HepG2 (cell line): ENCODE measurements around the gene MC1R. TPM values are rescaled to one million over a fixed set of nuclear protein-coding genes. Genes with fewer than 3 reads are reported as not detected.

ENCODE experiments used
- ATRX ChIP-seq: sonication (generic); formaldehyde crosslinking; IDR thresholded peaks from 2 replicates; pipeline ENCODE4 v1.4.0; 2020; ENCODE audit warnings: missing genetic modification reagents, borderline replicate concordance
- HNF4G ChIP-seq, 2 experiments: sonication (generic) in 1 of 2; formaldehyde crosslinking in 1 of 2; IDR thresholded peaks; 2 replicates each; pipeline versions ENCODE4 v1.4.0 to v1.6.1; 2011 to 2020; ENCODE audit warnings: borderline replicate concordance in 2 of 2, low read depth in 2 of 2, mild to moderate bottlenecking in 2 of 2, low read length in 1 of 2, missing genetic modification reagents in 1 of 2, moderate library complexity in 1 of 2
- POLR2AphosphoS5 ChIP-seq: IDR thresholded peaks from 2 replicates; pipeline ENCODE4 v1.6.1; 2012; ENCODE audit warnings: low read depth, low read length
- SETDB1 ChIP-seq: sonication (generic); formaldehyde crosslinking; IDR thresholded peaks from 2 replicates; pipeline ENCODE4 v1.5.1; 2020; ENCODE audit warnings: missing genetic modification reagents, mild to moderate bottlenecking, borderline replicate concordance
- SIX4 ChIP-seq: sonication (generic); formaldehyde crosslinking; IDR thresholded peaks from 2 replicates; pipeline ENCODE4 v1.4.0; 2020; ENCODE audit warnings: missing genetic modification reagents
- ZFP90 ChIP-seq: sonication (generic); formaldehyde crosslinking; IDR thresholded peaks from 2 replicates; pipeline ENCODE4 v1.8.0; 2022; ENCODE audit warnings: missing genetic modification reagents, mild to moderate bottlenecking, inconsistent platforms, borderline replicate concordance
- ZNF205 ChIP-seq: IDR thresholded peaks from 2 replicates; pipeline ENCODE4 v1.6.1; 2018; ENCODE audit warnings: missing biosample characterization, missing genetic modification reagents
- ZNF605 ChIP-seq: sonication (generic); formaldehyde crosslinking; IDR thresholded peaks from 2 replicates; pipeline ENCODE4 v1.8.0; 2022; ENCODE audit warnings: mild to moderate bottlenecking, missing genetic modification reagents
- ZNF614 ChIP-seq: IDR thresholded peaks from 2 replicates; pipeline ENCODE4 v1.6.1; 2018; ENCODE audit warnings: missing biosample characterization, missing genetic modification reagents, inconsistent platforms, borderline replicate concordance
- polyA plus RNA-seq, 8 experiments: library from polyadenylated mRNA; depleted of rRNA in 3 of 8; stranded (reverse) in 7 of 8; unstranded in 1 of 8; fragments of >200 nt; fragmentation: Illumina TruSeq in 4 of 8; extraction: Trizol in 4 of 8; gene quantifications; 2 replicates each; pipeline versions ENCODE4 v1.2.1 to v1.2.3, GENCODE V29; 2011 to 2016; ENCODE audit warnings: low read depth in 4 of 8, missing spikeins in 1 of 8, mixed read lengths in 1 of 8; ENCODE audit not compliant: insufficient read depth in 1 of 8
- total RNA-seq, 5 experiments: library from RNA; depleted of rRNA; stranded (reverse); fragments of >200 nt; fragmentation: Illumina TruSeq; extraction: Trizol; gene quantifications; 2 replicates each; pipeline ENCODE4 v1.2.3, GENCODE V29; 2016; ENCODE audit warnings: low read depth in 1 of 5
- TF ChIP-seq, protein P1 (sequence below): sonication (generic); formaldehyde crosslinking; IDR thresholded peaks from 2 replicates; pipeline ENCODE4 v1.5.0; 2020; ENCODE audit warnings: mild to moderate bottlenecking, missing genetic modification reagents, borderline replicate concordance
- TF ChIP-seq, protein P2 (sequence below): sonication (generic); formaldehyde crosslinking; IDR thresholded peaks from 2 replicates; pipeline ENCODE4 v1.4.0; 2020; ENCODE audit warnings: missing genetic modification reagents, borderline replicate concordance
- TF ChIP-seq, protein P3 (sequence below): sonication (generic); formaldehyde crosslinking; IDR thresholded peaks from 2 replicates; pipeline ENCODE4; 2020; ENCODE audit warnings: missing genetic modification reagents, mild to moderate bottlenecking, borderline replicate concordance

Gene MC1R
- total and polyA plus RNA-seq, 2 of the 13 experiments (the other 11 are each of a cell fraction or from before 2014, with no cell fraction given): 9.1 to 14.8 TPM

DNA sequence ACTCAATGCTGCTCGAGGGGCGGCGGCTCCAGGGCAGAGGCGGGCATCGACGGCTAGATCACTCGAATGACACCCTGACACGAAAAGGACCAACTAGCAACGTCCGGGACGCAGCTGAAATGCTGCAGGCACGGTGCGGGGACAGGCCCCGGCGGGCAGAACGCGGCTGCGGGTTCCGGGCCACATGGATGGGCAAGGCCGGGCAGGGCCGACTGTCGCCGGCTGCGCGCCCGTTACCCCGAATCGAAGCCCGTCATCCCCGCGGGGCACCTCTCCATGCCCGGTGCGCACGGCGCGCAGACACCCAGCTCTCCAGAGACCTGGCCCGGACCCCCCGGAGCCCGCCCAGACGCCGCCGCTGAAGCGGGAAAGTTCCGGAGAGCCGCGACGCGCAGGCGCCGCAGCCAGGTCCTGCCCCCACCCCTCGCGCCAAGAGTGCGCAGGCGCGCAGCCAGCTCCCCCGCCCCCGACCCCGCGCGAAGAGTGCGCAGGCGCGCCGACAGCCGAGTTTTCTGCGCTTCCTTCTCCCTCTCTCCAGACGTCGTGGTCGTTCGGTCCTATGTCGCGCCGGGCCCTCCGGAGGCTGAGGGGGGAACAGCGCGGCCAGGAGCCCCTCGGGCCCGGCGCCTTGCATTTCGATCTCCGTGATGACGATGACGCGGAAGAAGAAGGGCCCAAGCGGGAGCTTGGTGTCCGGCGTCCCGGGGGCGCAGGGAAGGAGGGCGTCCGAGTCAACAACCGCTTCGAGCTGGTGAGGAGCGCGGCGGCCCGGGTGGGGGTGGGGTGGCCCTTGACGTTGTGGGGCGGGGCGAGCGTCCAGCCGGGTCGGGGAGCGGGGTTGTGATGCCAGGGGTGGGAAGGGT, 45.3 kb upstream of the MC1R start, which contains the start of gene TCF25 (continued):
- TF ChIP-seq, protein P1, sequence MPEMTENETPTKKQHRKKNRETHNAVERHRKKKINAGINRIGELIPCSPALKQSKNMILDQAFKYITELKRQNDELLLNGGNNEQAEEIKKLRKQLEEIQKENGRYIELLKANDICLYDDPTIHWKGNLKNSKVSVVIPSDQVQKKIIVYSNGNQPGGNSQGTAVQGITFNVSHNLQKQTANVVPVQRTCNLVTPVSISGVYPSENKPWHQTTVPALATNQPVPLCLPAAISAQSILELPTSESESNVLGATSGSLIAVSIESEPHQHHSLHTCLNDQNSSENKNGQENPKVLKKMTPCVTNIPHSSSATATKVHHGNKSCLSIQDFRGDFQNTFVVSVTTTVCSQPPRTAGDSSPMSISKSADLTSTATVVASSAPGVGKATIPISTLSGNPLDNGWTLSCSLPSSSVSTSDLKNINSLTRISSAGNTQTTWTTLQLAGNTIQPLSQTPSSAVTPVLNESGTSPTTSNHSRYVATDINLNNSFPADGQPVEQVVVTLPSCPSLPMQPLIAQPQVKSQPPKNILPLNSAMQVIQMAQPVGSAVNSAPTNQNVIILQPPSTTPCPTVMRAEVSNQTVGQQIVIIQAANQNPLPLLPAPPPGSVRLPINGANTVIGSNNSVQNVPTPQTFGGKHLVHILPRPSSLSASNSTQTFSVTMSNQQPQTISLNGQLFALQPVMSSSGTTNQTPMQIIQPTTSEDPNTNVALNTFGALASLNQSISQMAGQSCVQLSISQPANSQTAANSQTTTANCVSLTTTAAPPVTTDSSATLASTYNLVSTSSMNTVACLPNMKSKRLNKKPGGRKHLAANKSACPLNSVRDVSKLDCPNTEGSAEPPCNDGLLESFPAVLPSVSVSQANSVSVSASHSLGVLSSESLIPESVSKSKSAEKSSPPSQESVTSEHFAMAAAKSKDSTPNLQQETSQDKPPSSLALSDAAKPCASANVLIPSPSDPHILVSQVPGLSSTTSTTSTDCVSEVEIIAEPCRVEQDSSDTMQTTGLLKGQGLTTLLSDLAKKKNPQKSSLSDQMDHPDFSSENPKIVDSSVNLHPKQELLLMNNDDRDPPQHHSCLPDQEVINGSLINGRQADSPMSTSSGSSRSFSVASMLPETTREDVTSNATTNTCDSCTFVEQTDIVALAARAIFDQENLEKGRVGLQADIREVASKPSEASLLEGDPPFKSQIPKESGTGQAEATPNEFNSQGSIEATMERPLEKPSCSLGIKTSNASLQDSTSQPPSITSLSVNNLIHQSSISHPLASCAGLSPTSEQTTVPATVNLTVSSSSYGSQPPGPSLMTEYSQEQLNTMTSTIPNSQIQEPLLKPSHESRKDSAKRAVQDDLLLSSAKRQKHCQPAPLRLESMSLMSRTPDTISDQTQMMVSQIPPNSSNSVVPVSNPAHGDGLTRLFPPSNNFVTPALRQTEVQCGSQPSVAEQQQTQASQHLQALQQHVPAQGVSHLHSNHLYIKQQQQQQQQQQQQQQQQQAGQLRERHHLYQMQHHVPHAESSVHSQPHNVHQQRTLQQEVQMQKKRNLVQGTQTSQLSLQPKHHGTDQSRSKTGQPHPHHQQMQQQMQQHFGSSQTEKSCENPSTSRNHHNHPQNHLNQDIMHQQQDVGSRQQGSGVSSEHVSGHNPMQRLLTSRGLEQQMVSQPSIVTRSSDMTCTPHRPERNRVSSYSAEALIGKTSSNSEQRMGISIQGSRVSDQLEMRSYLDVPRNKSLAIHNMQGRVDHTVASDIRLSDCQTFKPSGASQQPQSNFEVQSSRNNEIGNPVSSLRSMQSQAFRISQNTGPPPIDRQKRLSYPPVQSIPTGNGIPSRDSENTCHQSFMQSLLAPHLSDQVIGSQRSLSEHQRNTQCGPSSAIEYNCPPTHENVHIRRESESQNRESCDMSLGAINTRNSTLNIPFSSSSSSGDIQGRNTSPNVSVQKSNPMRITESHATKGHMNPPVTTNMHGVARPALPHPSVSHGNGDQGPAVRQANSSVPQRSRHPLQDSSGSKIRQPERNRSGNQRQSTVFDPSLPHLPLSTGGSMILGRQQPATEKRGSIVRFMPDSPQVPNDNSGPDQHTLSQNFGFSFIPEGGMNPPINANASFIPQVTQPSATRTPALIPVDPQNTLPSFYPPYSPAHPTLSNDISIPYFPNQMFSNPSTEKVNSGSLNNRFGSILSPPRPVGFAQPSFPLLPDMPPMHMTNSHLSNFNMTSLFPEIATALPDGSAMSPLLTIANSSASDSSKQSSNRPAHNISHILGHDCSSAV (CRISPR knock-in tag): peak; percentile 71; the same call in 1 of the 2 replicates
- TF ChIP-seq SIX4 (CRISPR knock-in tag) (no peak; the same call in 1 of the 2 replicates), SETDB1 (no peak), ATRX (CRISPR knock-in tag) (no peak), HNF4G (IDR thresholded peaks at IDR 0.05; ENCODE audit: borderline replicate concordance, low read depth, low read length) (no peak), HNF4G (CRISPR knock-in tag; IDR thresholded peaks at IDR 0.05; ENCODE audit: borderline replicate concordance, low read depth) (no peak), ZNF205 (peak; percentile 83), ZNF605 (CRISPR knock-in tag) (peak; percentile 96), ZFP90 (CRISPR knock-in tag) (peak; percentile 65; the same call in 1 of the 2 replicates), ZNF614 (CRISPR knock-in tag) (no peak), POLR2AphosphoS5 (peak; percentile 97)
- TF ChIP-seq, protein P2, sequence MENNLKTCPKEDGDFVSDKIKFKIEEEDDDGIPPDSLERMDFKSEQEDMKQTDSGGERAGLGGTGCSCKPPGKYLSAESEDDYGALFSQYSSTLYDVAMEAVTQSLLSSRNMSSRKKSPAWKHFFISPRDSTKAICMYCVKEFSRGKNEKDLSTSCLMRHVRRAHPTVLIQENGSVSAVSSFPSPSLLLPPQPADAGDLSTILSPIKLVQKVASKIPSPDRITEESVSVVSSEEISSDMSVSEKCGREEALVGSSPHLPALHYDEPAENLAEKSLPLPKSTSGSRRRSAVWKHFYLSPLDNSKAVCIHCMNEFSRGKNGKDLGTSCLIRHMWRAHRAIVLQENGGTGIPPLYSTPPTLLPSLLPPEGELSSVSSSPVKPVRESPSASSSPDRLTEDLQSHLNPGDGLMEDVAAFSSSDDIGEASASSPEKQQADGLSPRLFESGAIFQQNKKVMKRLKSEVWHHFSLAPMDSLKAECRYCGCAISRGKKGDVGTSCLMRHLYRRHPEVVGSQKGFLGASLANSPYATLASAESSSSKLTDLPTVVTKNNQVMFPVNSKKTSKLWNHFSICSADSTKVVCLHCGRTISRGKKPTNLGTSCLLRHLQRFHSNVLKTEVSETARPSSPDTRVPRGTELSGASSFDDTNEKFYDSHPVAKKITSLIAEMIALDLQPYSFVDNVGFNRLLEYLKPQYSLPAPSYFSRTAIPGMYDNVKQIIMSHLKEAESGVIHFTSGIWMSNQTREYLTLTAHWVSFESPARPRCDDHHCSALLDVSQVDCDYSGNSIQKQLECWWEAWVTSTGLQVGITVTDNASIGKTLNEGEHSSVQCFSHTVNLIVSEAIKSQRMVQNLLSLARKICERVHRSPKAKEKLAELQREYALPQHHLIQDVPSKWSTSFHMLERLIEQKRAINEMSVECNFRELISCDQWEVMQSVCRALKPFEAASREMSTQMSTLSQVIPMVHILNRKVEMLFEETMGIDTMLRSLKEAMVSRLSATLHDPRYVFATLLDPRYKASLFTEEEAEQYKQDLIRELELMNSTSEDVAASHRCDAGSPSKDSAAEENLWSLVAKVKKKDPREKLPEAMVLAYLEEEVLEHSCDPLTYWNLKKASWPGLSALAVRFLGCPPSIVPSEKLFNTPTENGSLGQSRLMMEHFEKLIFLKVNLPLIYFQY: peak; percentile 42; the same call in 1 of the 2 replicates
- TF ChIP-seq, protein P3, sequence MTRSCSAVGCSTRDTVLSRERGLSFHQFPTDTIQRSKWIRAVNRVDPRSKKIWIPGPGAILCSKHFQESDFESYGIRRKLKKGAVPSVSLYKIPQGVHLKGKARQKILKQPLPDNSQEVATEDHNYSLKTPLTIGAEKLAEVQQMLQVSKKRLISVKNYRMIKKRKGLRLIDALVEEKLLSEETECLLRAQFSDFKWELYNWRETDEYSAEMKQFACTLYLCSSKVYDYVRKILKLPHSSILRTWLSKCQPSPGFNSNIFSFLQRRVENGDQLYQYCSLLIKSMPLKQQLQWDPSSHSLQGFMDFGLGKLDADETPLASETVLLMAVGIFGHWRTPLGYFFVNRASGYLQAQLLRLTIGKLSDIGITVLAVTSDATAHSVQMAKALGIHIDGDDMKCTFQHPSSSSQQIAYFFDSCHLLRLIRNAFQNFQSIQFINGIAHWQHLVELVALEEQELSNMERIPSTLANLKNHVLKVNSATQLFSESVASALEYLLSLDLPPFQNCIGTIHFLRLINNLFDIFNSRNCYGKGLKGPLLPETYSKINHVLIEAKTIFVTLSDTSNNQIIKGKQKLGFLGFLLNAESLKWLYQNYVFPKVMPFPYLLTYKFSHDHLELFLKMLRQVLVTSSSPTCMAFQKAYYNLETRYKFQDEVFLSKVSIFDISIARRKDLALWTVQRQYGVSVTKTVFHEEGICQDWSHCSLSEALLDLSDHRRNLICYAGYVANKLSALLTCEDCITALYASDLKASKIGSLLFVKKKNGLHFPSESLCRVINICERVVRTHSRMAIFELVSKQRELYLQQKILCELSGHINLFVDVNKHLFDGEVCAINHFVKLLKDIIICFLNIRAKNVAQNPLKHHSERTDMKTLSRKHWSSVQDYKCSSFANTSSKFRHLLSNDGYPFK (CRISPR knock-in tag): peak; percentile 75
